H1 (cell line): ENCODE results near the gene SP5. TPM values are rescaled to one million over a fixed set of nuclear protein-coding genes. Genes with fewer than 3 reads are reported as not detected.

ENCODE experiments used
- CTCF ChIA-PET: fragments of 300-600 bp; sonication (Branson Sonifier 250); formaldehyde crosslinking; loops from one replicate; lab custom pipeline; 2021; ENCODE audit not compliant: partially characterized antibody; lab: Charles Lee
- POLR2A ChIA-PET: fragments of 300-600 bp; sonication (Branson Sonifier 250); formaldehyde crosslinking; loops from one replicate; lab custom pipeline; 2021; ENCODE audit warnings: inconsistent platforms; ENCODE audit not compliant: partially characterized antibody; lab: Charles Lee
- DNase-seq, 2 experiments: peaks; one replicate each; pipeline versions ENCODE4 v3.0.0 to v3.0.0-alpha.2; 2010 to 2022; ENCODE audit warnings: low spot score in 2 of 2, low read depth in 1 of 2, mixed read lengths in 1 of 2
- FAIRE-seq: peaks from 2 replicates; lab custom pipeline; 2011; peaks lifted over from hg19 to GRCh38; lab: Jason Lieb, UNC
- H2AFZ ChIP-seq: 2 replicates; pipeline ENCODE4 v1.8.1; 2012; ENCODE audit warnings: low read length, inconsistent platforms
- H2AK5ac ChIP-seq: 2 replicates; pipeline ENCODE4 v1.6.1; 2013; ENCODE audit warnings: low read depth, low read length
- H2BK120ac ChIP-seq: replicated peaks from 2 replicates; pipeline ENCODE3; 2013; ENCODE audit warnings: low read depth, low read length, inconsistent platforms
- H2BK12ac ChIP-seq: 2 replicates; pipeline ENCODE4 v1.6.1; 2013; ENCODE audit warnings: low read depth, low read length
- H2BK15ac ChIP-seq: 2 replicates; pipeline ENCODE4 v1.6.1; 2013; ENCODE audit warnings: low read length
- H2BK20ac ChIP-seq: 2 replicates; pipeline ENCODE4 v1.6.1; 2013; ENCODE audit warnings: low read length
- H2BK5ac ChIP-seq: 2 replicates; pipeline ENCODE4 v1.6.1; 2013; ENCODE audit warnings: low read depth, low read length
- H3K14ac ChIP-seq: 2 replicates; pipeline ENCODE4 v1.6.1; 2013; ENCODE audit warnings: inconsistent platforms; ENCODE audit not compliant: insufficient read length
- H3K18ac ChIP-seq: 2 replicates; pipeline ENCODE4 v1.6.1; 2013; ENCODE audit warnings: low read length; ENCODE audit errors: extremely low read depth
- H3K23ac ChIP-seq: 2 replicates; pipeline ENCODE4 v1.6.1; 2013; ENCODE audit warnings: inconsistent platforms; ENCODE audit not compliant: insufficient read length
- H3K23me2 ChIP-seq: 2 replicates; pipeline ENCODE4 v1.6.1; 2013; ENCODE audit warnings: low read depth, low read length
- H3K27ac ChIP-seq: 2 replicates; pipeline ENCODE4 v1.6.1; 2011; ENCODE audit warnings: low read depth, low read length, inconsistent platforms
- H3K27me3 ChIP-seq, 4 experiments: replicated peaks in 1 of 4; 1 replicate in 1 of 4; 2 replicates in 3 of 4; pipeline versions ENCODE4 v1.6.1 to v1.8.1; 2011 to 2013; ENCODE audit warnings: low read length in 3 of 4, mild to moderate bottlenecking in 3 of 4, inconsistent platforms in 2 of 4, mixed read lengths in 2 of 4, moderate library complexity in 1 of 4; ENCODE audit not compliant: control insufficient read depth in 3 of 4, insufficient read depth in 3 of 4; ENCODE audit errors: extremely low read depth in 1 of 4
- H3K36me3 ChIP-seq, 4 experiments: 2 replicates each; pipeline versions ENCODE4 v1.6.1 to v1.8.1; 2011 to 2013; ENCODE audit warnings: mild to moderate bottlenecking in 4 of 4, low read length in 3 of 4, moderate library complexity in 2 of 4, control low read depth in 1 of 4, inconsistent platforms in 1 of 4; ENCODE audit not compliant: insufficient read depth in 4 of 4, control insufficient read depth in 2 of 4
- H3K4ac ChIP-seq: replicated peaks from 2 replicates; pipeline ENCODE3; 2013; ENCODE audit warnings: low read length, low read depth, mixed read lengths, inconsistent platforms; ENCODE audit not compliant: insufficient read length
- H3K4me1 ChIP-seq, 4 experiments: replicated peaks in 1 of 4; 1 replicate in 1 of 4; 2 replicates in 3 of 4; pipeline versions ENCODE4 v1.6.1 to v1.8.1; 2011 to 2013; ENCODE audit warnings: low read length in 3 of 4, inconsistent platforms in 2 of 4, mixed read lengths in 1 of 4; ENCODE audit not compliant: insufficient read depth in 4 of 4, control insufficient read depth in 3 of 4
- H3K4me2 ChIP-seq, 2 experiments: 2 replicates each; pipeline versions ENCODE4 v1.6.1 to v1.8.1; 2011 to 2013; ENCODE audit warnings: low read depth in 2 of 2, low read length in 2 of 2, control low read depth in 1 of 2, inconsistent platforms in 1 of 2, mild to moderate bottlenecking in 1 of 2; ENCODE audit not compliant: insufficient read depth in 1 of 2
- H3K4me3 ChIP-seq, 4 experiments: fragments of 200-600, 300-600 bp in 1 of 4; sonication (generic), shearing (Covaris generic), sonication (Bioruptor Twin) in 1 of 4; 2 replicates each; pipeline versions ENCODE4 v1.5.1 to v1.8.1; 2011 to 2016; ENCODE audit warnings: low read length in 4 of 4, low read depth in 3 of 4, control low read depth in 2 of 4, inconsistent platforms in 2 of 4, mild to moderate bottlenecking in 2 of 4, mixed read lengths in 1 of 4, moderate library complexity in 1 of 4; ENCODE audit not compliant: insufficient read depth in 2 of 4; ENCODE audit errors: extremely low read depth in 1 of 4
- H3K56ac ChIP-seq: replicated peaks from 2 replicates; pipeline ENCODE3; 2013; ENCODE audit warnings: low read depth, mild to moderate bottlenecking, mixed read lengths, low read length, inconsistent platforms; ENCODE audit not compliant: insufficient read length
- H3K79me1 ChIP-seq: 2 replicates; pipeline ENCODE4 v1.6.1; 2013; ENCODE audit warnings: low read depth, low read length, control low read depth
- H3K79me2 ChIP-seq, 2 experiments: 2 replicates each; pipeline versions ENCODE4 v1.6.1 to v1.8.1; 2012 to 2013; ENCODE audit warnings: low read length in 2 of 2, mild to moderate bottlenecking in 2 of 2, inconsistent platforms in 1 of 2; ENCODE audit not compliant: insufficient read depth in 2 of 2, control insufficient read depth in 1 of 2
- H3K9ac ChIP-seq, 4 experiments: replicated peaks in 1 of 4; 1 replicate in 1 of 4; 2 replicates in 3 of 4; pipeline versions ENCODE4 v1.6.1 to v1.8.1; 2011 to 2013; ENCODE audit warnings: low read depth in 3 of 4, low read length in 3 of 4, control low read depth in 2 of 4, mild to moderate bottlenecking in 2 of 4, moderate library complexity in 2 of 4, inconsistent platforms in 1 of 4; ENCODE audit errors: extremely low read depth in 1 of 4
- H3K9me3 ChIP-seq, 2 experiments: 2 replicates each; pipeline versions ENCODE4 v1.6.1 to v1.8.1; 2012 to 2013; ENCODE audit warnings: mild to moderate bottlenecking in 2 of 2, moderate library complexity in 2 of 2, control low read depth in 1 of 2, inconsistent platforms in 1 of 2, low read depth in 1 of 2, low read length in 1 of 2, mixed read lengths in 1 of 2; ENCODE audit not compliant: insufficient read depth in 2 of 2
- H4K20me1 ChIP-seq, 2 experiments: replicated peaks in 1 of 2; 2 replicates each; pipeline versions ENCODE3 to v1.8.1; 2011 to 2013; ENCODE audit warnings: inconsistent platforms in 2 of 2, low read length in 2 of 2, mild to moderate bottlenecking in 1 of 2; ENCODE audit not compliant: insufficient read depth in 2 of 2, control insufficient read depth in 1 of 2
- H4K5ac ChIP-seq: 2 replicates; pipeline ENCODE4 v1.6.1; 2013; ENCODE audit warnings: low read length, low read depth, mixed read lengths, inconsistent platforms; ENCODE audit not compliant: insufficient read length
- H4K8ac ChIP-seq: 2 replicates; pipeline ENCODE4 v1.8.0; 2013; ENCODE audit warnings: mild to moderate bottlenecking, moderate library complexity, low read length, inconsistent platforms; ENCODE audit not compliant: insufficient read depth; ENCODE audit errors: extremely low read depth
- H4K91ac ChIP-seq: replicated peaks from 2 replicates; pipeline ENCODE3; 2013; ENCODE audit warnings: low read length, mixed read lengths, inconsistent platforms; ENCODE audit not compliant: insufficient read length
- CEBPB ChIP-seq: IDR thresholded peaks from 2 replicates; pipeline ENCODE4 v1.6.1; 2012; ENCODE audit warnings: low read depth, low read length
- CREB1 ChIP-seq: IDR thresholded peaks from 2 replicates; pipeline ENCODE4 v1.6.1; 2012; ENCODE audit warnings: inconsistent platforms
- CTBP2 ChIP-seq: IDR thresholded peaks from 2 replicates; pipeline ENCODE4 v1.7.0; 2011; ENCODE audit warnings: borderline replicate concordance, mild to moderate bottlenecking, moderate library complexity, mixed read lengths, low read length; ENCODE audit not compliant: insufficient read depth, insufficient read length
- JUND ChIP-seq: IDR thresholded peaks from 2 replicates; pipeline ENCODE4 v1.6.1; 2011; ENCODE audit warnings: mild to moderate bottlenecking, improper control_type of control experiment, low read length
- NRF1 ChIP-seq: IDR thresholded peaks from 2 replicates; pipeline ENCODE4 v1.6.1; 2011; ENCODE audit warnings: mild to moderate bottlenecking, low read depth, low read length, improper control_type of control experiment
- POLR2A ChIP-seq, 2 experiments: IDR thresholded peaks; 1 replicate in 1 of 2; 2 replicates in 1 of 2; pipeline ENCODE4 v1.6.1; 2011; ENCODE audit warnings: low read depth in 2 of 2, low read length in 2 of 2, mild to moderate bottlenecking in 2 of 2; ENCODE audit errors: control extremely low read depth in 1 of 2
- SP1 ChIP-seq: IDR thresholded peaks from 2 replicates; pipeline ENCODE4 v1.6.1; 2011; ENCODE audit warnings: low read depth, low read length
- SP2 ChIP-seq: IDR thresholded peaks from 2 replicates; pipeline ENCODE4 v1.6.1; 2012; ENCODE audit warnings: mild to moderate bottlenecking, low read length, inconsistent platforms
- SUZ12 ChIP-seq: fragments of 200-600 bp; sonication (generic); IDR thresholded peaks from 2 replicates; pipeline ENCODE4 v1.6.1; 2012; ENCODE audit warnings: mild to moderate bottlenecking, inconsistent platforms, low read length, moderate library complexity, mixed read lengths
- WGBS, 2 experiments: shearing (Covaris generic) in 1 of 2; methylation state at CpG; one replicate each; pipeline versions ENCODE4 v1.1.6 to v1.1.7; 2013 to 2015; ENCODE audit warnings: low lambda C conversion rate in 2 of 2, mixed read lengths in 2 of 2, inconsistent platforms in 1 of 2, low coverage in 1 of 2, missing lambda C conversion rate in 1 of 2; ENCODE audit not compliant: insufficient replicate concordance in 2 of 2, insufficient coverage in 1 of 2, insufficient read length in 1 of 2; ENCODE audit errors: extremely low coverage in 1 of 2, missing lambda C conversion rate in 1 of 2; 5-methylcytosine and 5-hydroxymethylcytosine counted together
- polyA plus RNA-seq, 7 experiments: library from polyadenylated mRNA; depleted of rRNA in 3 of 7; stranded (reverse) in 5 of 7; unstranded in 2 of 7; fragments of >200 nt in 5 of 7; fragments of 200-250 nt in 2 of 7; gene quantifications; 1 replicate in 5 of 7; 2 replicates in 1 of 7; 4 replicates in 1 of 7; pipeline versions ENCODE4 v1.2.1 to v1.2.3, GENCODE V29; 2011 to 2013; ENCODE audit warnings: missing spikeins in 2 of 7, mixed read lengths in 2 of 7
- total RNA-seq: library from RNA; stranded (reverse); fragmentation: NEBNext Ultra II Directional; extraction: Animal tissue kit (Norgen Biotek cat#: 25700); gene quantifications from 2 replicates; pipeline ENCODE4 v1.2.1, GENCODE V29; 2021
- TF ChIP-seq, protein P1 (sequence below): IDR thresholded peaks from 2 replicates; pipeline ENCODE4 v1.6.1; 2012; ENCODE audit warnings: inconsistent platforms
- TF ChIP-seq, protein P2 (sequence below): IDR thresholded peaks from 2 replicates; pipeline ENCODE4 v1.6.1; 2011; ENCODE audit warnings: low read length, improper control_type of control experiment
- TF ChIP-seq, protein P3 (sequence below): IDR thresholded peaks from 2 replicates; pipeline ENCODE4 v1.6.1; 2012; ENCODE audit warnings: inconsistent platforms

SP5 gene
- total and polyA plus RNA-seq, 2 of the 8 experiments (the other 6 are each of a cell fraction or from before 2014, with no cell fraction given), result 0.17 TPM; not detected in 1

DNA sequence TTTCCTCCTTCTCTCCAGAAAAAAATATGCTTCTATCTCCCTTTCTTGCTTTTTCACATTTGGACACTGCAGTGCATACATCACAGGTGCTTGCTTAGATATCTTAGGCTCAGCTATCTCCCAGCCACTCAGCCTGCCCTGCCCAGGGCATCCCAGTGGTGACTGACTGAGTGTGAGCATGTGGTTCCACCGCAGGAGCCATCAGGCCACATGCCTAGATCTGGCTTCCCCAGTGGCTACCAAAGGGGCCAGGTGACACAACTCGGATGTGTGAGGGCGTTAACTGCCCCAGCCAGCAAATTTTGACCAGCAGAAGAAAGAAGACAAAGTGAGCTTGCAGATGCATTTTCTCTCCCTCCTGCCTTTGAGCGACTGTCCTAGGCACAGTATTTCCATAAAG lies 25.5 kb downstream of the SP5 start:
- no peaks in the 10 kb centered on the region for H3K27me3 ChIP-seq
- DNase-seq (no peak), FAIRE-seq (no peak)
- no peak overlapping the region for H3K27ac ChIP-seq
- H2BK12ac ChIP-seq, result no peak overlapping the region; the same call in 1 of the 2 replicates
- ChIA-PET CTCF (interaction anchor here (0.8 to 3.7 kb wide), 2 partner anchors 22 to 72 kb away, joined by 5 to 14 read pairs; no protein-coding TSS in a partner anchor), POLR2A (no interaction called here)
- H3K9me3 ChIP-seq, result no peaks in the 10 kb centered on the region
- H3K79me1 ChIP-seq, result no peaks in the 10 kb centered on the region
- no peaks in the 10 kb centered on the region for H3K36me3 ChIP-seq
- H3K14ac ChIP-seq, result no peak overlapping the region
- no peak overlapping the region for H4K8ac ChIP-seq
- no peak overlapping the region for H2BK20ac ChIP-seq
- no peak overlapping the region for H3K23ac ChIP-seq
- H2BK15ac ChIP-seq, result no peak overlapping the region
- no peak overlapping the region for H2AFZ ChIP-seq
- no peak overlapping the region for H3K9ac ChIP-seq
- H3K18ac ChIP-seq, result no peak overlapping the region
- TF ChIP-seq NRF1, result no peak
- TF ChIP-seq CEBPB, result no peak
- TF ChIP-seq, protein P1, sequence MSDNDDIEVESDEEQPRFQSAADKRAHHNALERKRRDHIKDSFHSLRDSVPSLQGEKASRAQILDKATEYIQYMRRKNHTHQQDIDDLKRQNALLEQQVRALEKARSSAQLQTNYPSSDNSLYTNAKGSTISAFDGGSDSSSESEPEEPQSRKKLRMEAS, result peak; percentile 84
- no peak for TF ChIP-seq SP1
- no peak for TF ChIP-seq JUND
- no peak for TF ChIP-seq CTBP2
- TF ChIP-seq SP2, result no peak
- no peak for TF ChIP-seq CREB1
- no peak for TF ChIP-seq SUZ12
- TF ChIP-seq, protein P2, sequence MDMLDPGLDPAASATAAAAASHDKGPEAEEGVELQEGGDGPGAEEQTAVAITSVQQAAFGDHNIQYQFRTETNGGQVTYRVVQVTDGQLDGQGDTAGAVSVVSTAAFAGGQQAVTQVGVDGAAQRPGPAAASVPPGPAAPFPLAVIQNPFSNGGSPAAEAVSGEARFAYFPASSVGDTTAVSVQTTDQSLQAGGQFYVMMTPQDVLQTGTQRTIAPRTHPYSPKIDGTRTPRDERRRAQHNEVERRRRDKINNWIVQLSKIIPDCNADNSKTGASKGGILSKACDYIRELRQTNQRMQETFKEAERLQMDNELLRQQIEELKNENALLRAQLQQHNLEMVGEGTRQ, result peak; percentile 37; the same call in 1 of the 2 replicates
- TF ChIP-seq, protein P3, sequence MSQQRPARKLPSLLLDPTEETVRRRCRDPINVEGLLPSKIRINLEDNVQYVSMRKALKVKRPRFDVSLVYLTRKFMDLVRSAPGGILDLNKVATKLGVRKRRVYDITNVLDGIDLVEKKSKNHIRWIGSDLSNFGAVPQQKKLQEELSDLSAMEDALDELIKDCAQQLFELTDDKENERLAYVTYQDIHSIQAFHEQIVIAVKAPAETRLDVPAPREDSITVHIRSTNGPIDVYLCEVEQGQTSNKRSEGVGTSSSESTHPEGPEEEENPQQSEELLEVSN, result peak; percentile 69
- no peak for TF ChIP-seq POLR2A (IDR thresholded peaks at IDR 0.05; ENCODE audit: control extremely low read depth in 1 of 2, low read depth in 2 of 2, low read length in 2 of 2)
- TF ChIP-seq, all 59 proteins: peak for 3
- H2AK5ac ChIP-seq, result no peak overlapping the region
- WGBS, 2 experiments, result 77% methylated on average over 4 of the region's 4 CpGs; no CpG with 5 or more reads in 1 of the 2 experiments
- H3K4me3 ChIP-seq, result no peak overlapping the region
- H2BK5ac ChIP-seq, result no peak overlapping the region
- H4K91ac ChIP-seq, result no peak overlapping the region
- no peaks in the 10 kb centered on the region for H3K4me1 ChIP-seq
- no peaks in the 10 kb centered on the region for H4K20me1 ChIP-seq
- no peaks in the 10 kb centered on the region; the same call in 1 of the 2 replicates for H3K23me2 ChIP-seq
- no peaks in the 10 kb centered on the region for H3K79me2 ChIP-seq
- H3K4me2 ChIP-seq, result no peak overlapping the region
- H4K5ac ChIP-seq, result no peak overlapping the region
- no peak overlapping the region for H2BK120ac ChIP-seq
- no peak overlapping the region for H3K4ac ChIP-seq
- no peak overlapping the region for H3K56ac ChIP-seq
